Measurements from ENCODE around the gene CAT.
A peak's percentile ranks its signal among the peaks of the same experiment; 100 is the strongest.
"Not testable (repeated sequence)": the region's sequence is repeated elsewhere in the genome, so short reads cannot be mapped to it uniquely, and the experiment has no call there.

The CAT gene

GRCh38 chr11:34419158-34419557 is 19.6 kb upstream of the CAT start:
- intact Hi-C loops (cut with DNase I), result no loop called here
- no peak for DNase-seq

DNA sequence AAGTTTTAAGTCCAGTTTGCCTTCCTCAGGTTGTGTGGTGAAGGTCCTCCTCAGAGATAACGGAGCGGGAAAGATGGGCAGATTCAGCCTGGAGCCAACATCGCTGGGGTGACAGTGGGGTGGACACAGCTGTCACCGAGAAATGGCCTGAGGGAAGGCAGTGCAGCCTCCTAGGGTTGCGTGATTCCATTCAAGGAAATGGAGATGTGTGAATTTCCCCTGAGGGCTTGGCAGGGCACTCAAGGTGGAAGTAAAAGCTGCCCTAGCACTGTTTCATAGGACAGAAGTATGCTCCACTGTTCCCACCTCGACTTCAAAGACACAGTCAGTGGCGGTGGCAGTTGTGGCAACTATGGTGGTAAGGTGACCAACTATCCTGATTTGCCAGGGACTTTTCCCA is 15.4 kb upstream of the CAT start:
- DNase-seq, result no peak
- intact Hi-C loops (cut with DNase I), result no loop called here

GRCh38 chr11:34424826-34425225 is 13.9 kb upstream of the CAT start:
- intact Hi-C loops (cut with DNase I); DNase-seq: not testable (repeated sequence)

DNA sequence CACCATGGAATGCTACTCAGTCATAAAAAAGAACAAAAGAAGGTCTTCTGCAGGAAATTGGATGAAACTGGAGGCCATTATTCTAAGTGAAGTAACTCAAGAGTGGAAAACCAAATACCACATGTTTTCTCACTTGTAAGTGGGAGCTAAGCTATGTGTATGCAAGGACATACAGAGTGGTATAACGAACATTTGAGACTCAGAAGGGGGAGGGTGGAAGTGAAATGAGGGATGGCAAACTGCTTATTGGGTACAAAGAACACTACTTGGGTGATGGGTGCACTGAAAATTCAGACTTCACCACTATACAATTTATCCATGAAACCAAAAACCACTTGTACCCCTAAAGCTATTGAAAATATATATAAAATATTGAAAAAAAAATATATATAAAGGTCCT is 13.4 kb upstream of the CAT start:
- intact Hi-C loops (cut with DNase I), result no loop called here

DNA sequence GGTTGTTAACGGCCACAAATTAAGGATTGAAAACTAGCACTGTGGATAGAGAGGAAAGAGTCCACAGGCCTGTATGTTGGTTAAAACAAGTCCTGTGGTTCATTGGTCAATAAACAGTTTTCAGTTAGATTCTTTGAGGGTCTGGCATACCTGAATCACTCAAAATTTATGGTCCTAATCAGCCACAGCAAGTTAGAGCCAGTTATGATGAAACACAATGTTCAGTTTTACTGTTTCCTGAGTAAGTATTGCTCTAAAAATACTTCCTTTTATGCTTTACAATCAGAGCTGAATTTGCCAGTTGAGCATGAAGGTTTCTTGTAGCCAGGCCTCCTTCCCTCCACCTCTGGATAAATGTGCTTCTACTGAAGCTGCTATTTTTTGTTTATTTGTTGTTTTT is 12.9 kb upstream of the CAT start:
- intact Hi-C loops (cut with DNase I), result no loop called here
- DNase-seq, result no peak

More for the DNA sequence above, 13.4 kb upstream of the CAT start:
- no peak for DNase-seq

DNA sequence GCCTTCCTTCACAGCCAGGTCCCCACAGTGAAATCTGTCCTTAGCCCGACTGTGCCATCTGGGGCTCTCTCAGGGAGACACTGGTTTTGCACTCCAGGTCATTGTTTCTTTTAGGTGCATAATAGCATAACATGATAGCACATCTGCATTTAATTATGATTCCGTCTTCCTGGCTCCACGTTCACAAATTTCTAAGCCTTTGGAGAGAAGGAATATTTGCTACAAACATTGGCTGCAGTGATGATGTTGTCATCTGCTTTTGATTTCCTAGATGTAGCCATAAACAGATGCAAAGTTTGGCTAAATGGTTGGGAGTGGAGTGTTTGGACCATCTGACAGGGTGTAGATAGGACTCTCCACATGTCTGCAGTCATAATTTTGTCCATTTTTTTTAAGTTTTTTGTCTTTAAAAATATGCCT is 12.0 kb upstream of the CAT start:
- intact Hi-C loops (cut with DNase I), result no loop called here
- no peak for DNase-seq

DNA sequence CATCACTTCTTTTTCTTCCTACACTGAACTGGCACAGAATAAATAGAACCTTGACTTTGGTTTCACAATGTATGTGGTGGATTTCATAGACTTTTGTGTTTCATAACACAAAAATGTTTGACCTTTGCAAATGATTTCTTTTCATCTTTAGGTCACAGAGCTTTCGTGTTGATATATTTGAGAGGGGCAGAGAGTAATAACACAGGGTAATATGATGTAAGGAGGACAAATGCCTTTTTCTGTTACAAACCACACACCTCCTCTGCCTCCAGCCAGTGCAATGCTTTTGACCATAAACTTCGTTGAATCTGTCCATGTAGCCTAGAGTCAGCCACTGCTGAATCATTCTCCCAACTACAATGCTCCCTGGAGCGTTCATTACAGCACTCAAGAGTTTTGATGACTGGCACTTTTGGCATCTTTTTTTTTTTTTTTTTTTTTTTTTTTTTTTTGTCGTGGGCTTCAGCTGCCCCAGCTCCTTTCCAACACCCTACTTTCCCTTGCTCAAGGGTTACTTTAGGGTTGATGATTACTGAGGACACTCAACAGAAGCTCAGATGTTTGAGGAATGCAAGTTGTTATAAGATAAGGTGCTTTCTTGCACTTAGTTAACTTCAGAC is 11.4 kb upstream of the CAT start:
- DNase-seq, result no peak
- intact Hi-C loops (cut with DNase I), result no loop called here

DNA sequence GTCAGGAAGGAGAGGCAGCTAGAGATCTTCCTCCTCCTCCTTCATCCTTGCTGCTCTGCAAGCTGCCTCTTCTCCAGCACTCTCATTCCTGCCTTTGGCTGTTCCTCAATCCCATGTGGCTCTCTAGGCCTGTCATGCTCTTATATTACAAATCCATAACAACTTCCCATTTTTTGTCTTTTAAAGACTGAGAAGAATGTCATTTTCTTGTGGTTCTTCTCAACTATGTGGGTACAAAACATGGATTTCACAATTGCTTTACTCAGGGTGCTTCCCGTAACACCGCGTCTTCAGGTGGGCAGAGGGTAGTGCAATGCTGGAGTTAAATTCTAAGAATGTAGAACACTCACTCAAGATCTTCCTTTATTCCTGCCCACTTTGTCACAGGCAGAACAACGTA is 6.8 kb upstream of the CAT start:
- peak in 12 of 42 donors; percentile 1 to 47 (median 24) for DNase-seq

DNA sequence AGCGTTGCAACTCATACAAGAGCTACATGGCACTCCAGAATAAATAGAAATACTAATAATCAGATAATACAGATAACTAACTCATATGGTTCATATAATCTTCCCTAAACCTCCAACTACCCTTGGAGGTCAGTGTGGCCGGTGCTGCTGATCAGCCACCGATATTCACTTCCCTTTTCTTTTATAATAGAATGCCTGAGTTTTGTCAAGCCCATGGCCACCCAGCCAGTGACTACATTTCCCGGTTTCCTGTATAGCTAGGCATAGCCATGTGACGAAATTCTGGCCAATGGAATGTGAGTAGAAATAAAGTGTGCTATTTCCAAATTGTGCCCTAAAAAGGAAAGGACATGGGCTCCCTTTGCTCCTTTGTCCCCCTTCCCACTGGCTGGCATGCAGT is 5.9 kb upstream of the CAT start:
- intact Hi-C loops (cut with DNase I), result no loop called here
- DNase-seq, result no peak

More for the DNA sequence above, 6.8 kb upstream of the CAT start:
- intact Hi-C loops (cut with DNase I), result no loop called here

DNA sequence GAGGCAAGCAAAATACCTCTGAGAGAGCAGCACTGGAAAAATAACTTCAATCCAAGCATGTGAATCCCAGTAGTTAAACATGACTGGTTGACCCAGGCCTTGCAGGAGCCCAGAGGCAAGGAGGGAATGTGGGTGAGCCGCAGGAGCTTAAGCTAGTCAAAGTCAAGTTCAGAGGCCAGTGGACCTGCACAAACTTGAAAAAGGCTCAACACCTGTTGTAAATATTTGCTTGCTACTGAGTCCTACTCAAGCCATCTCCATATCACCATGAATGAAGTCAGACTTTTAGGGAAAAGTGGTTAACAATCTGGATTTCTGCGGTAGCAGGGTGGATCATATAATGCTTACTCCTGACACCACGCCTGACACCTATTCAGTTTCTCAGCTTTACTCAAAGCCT is 4.8 kb upstream of the CAT start:
- DNase-seq, result no peak
- intact Hi-C loops (cut with DNase I), result no loop called here

DNA sequence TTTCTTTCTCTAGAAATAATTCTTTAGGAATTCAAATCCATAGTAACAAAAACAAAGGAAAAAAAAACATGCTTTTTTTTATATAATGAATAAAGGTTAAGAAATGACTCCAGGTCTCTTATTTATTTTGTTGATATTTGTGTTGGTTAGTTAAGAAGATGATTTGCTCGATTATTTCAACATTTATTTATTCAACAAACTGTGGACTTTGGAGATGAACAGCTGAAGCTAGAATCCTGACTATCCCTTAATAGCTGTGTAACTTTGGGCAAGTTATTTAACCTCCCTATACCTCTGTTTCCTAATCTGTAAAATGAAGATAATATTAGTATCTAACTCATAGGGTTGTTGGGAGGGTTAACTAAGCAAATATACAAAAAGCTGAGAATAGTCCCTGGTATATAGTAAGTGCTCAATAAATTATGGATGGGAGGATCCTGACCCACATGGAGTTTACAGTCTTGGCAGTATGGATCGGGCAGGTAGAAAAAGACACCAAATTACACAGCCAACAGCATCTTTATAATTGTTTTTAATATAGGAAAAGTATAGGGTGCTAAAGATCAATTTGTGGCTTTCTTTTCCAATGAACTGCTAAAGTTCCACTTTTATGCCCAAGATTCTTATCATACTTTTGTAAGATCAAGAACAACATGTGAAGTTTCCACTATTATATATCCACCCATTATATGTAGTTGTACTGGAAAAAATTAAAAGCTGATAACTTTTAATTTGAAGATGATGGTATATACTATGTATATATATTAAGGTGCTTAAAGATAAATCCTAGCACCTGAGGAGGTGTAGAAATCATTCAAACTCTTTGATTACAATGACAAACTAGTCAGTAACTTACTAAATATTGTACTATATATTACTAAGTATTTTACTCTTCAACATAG is 1.3 kb upstream of the CAT start:
- DNase-seq, result no peak
- intact Hi-C loops (cut with DNase I), result no loop called here

DNA sequence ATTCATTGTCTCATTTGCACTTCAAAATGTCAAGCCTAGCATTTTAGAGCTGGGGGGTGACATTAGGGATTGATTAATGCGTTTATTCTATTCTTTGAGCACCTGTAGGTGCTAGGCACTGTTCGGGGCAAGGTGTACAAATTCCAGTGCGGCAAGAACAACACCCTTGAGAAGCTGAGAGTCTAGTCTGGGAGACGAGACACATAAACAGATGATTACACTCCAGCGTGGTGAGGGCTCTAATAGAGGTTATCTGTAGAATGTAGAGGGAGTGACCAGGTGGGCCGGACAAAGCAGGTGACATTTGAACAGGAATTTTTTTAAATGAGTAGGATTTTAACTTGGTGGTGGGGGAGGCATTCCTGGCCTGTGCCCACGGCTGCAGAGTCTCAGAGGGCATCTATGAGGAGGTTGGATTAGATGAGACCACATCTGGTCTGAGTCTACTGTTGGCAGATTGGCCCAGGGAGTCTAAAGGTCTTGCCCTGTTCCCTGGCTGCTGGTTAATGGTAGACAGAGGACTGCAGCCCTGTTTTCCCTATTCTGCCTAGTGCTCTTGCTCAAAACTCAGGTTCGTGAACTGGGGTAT is 970 bp downstream of the CAT start:
- intact Hi-C loops (cut with DNase I), result no loop called here
- no peak for DNase-seq

DNA sequence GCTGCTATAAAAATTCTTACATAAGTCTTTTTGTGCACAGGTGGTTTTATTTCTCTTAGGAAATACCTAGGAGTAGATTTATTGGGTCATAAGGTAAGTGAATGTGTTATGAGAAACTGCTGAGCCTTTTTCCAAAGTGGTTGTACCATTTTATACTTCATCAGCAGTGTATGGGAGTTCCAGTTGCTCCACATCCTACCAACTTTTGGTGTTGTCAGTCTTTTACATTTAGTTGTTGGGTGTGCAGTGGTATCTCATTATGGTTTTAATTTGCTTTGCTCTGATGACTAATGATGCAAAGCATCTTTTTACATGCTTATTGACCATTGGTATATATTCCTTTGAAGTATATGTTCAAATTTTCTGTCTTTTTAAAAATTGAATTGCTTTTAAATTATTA is 3.1 kb downstream of the CAT start:
- intact Hi-C loops (cut with DNase I), result no loop called here
- DNase-seq, result no peak

DNA sequence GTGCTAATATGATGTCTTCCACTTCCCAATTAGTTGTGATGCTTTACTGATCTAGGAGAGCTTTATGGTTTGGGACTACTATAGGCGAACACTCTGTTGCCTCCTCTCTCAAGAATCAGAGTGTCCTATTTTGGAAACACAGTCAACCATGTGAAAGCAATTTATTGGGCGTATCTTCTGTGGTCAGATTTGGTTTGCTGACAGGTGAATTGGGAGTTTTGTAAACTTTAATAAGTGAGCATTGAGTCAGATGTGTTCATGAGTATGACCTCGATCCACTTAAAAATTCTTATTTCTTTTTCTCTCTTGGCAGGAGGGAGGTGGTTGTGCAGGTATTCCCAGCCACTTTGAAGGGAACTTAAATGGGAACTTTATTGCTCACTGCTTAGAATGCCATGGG is 4.4 kb downstream of the CAT start:
- no peak for DNase-seq
- intact Hi-C loops (cut with DNase I), result no loop called here

DNA sequence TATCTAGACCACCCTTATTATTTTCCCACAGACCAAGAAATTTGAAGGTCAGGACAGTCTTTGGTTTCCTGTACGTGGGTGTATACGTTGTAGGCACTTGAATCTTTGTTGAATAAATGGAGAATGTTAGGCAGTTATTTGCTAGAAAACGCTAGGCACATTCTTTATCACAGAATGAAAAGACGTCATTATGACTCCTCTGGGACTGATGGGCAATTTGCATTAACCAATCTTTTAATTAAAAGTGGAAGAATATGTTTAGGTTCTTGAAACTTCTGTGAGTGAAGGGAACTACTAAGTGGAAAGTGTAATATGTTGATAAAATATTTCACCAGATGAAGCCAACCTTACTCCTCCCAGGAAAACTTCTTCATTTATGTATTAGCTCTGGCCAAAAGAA is 5.7 kb downstream of the CAT start:
- intact Hi-C loops (cut with DNase I), result no loop called here
- DNase-seq, result no peak

GRCh38 chr11:34445956-34446355 is 7.2 kb downstream of the CAT start:
- intact Hi-C loops (cut with DNase I), result no loop called here
- no peak for DNase-seq

DNA sequence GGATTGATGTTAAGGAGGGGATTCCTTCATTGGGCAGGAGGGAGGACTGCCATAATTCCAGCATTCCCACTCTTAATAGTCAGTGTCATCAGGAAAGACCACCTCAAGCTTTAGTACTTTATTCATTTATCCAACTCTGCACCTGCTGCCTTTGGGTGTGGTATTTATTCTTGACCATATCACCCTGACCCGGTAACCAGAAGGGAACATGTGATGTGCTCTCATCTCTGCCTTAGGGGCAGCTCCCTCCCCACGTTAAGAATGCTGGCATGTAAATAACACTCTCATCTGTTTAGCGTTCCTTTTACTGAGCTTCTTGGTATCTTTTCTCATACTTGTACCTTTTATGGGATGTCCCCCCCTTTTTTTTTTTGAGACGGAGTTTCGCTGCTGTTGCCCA is 7.7 kb downstream of the CAT start:
- DNase-seq, result no peak
- intact Hi-C loops (cut with DNase I), result no loop called here

GRCh38 chr11:34447044-34447443 is 8.3 kb downstream of the CAT start:
- intact Hi-C loops (cut with DNase I), result no loop called here
- no peak for DNase-seq

- intact Hi-C loops (cut with DNase I), result no loop called here
- no peak for DNase-seq
Observed at GRCh38 chr11:34448223-34448994, 9.7 kb downstream of the CAT start.

DNA sequence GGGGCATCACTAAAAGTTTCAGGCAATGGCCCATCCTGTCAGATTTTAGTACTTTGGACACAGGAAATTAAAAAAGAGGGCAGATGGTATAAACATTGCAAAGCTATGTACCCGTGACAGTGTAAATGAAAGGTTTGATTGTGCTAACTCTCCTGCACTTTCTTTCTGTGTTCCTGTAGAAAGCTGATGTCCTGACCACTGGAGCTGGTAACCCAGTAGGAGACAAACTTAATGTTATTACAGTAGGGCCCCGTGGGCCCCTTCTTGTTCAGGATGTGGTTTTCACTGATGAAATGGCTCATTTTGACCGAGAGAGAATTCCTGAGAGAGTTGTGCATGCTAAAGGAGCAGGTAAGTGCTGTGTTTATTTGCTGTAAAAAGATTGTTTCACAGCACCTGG is 10.3 kb downstream of the CAT start:
- DNase-seq, result no peak
- intact Hi-C loops (cut with DNase I), result no loop called here

All from head of caudate nucleus (tissue), 42 donors.